DND-41 (cell line): ENCODE data around the gene KNTC1.

Source experiments
- EZH2 ChIP-seq: IDR thresholded peaks from 3 replicates; pipeline ENCODE4 v1.6.1; 2012; ENCODE audit warnings: borderline replicate concordance, low read depth, mild to moderate bottlenecking, moderate library complexity, low read length, inconsistent platforms; ENCODE audit not compliant: severe bottlenecking
- TF ChIP-seq, protein P1 (sequence below): IDR thresholded peaks from 2 replicates; pipeline ENCODE4 v1.5.1; 2012; ENCODE audit warnings: borderline replicate concordance, low read length, moderate library complexity, mild to moderate bottlenecking; ENCODE audit not compliant: poor library complexity, severe bottlenecking; ENCODE audit errors: extremely low read depth

DNA sequence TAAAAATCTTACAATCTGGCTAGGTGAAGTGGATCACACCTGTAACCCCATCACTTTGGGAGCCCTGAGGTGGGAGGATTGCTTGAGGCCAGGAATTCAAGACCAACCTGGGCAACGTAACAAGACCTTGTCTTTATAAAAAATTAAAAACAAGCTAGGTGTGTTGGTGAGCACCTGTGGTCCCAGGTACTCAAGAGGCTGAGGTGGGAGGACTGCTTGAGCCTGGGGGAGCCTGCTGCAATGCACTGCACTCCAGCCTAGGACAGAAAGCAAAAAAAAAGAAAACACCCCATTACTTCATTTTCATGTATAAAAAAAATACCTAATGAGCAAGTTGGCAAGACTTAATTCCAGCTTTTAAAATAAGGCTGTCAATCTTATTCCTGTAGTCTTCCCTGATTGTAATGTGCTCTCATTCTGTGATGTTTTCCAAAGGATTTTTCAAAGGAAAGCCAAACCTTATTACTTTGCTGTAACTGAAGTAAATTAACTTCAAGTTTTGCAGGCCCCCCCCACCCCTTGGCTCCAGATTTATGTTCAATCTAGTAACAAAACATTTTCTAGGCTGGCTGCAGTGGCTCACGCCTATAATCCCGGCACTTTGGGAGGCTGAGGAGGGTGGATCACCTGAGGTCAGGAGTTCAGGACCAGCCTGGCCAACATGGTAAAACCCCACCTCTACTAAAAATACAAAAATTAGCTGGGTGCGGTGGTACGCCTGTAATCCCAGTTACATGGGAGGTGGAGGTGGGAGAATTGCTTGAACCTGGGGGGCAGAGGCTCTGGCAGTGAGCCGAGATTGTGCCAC is 23.1 kb upstream of the KNTC1 start:
- TF ChIP-seq, protein P1, sequence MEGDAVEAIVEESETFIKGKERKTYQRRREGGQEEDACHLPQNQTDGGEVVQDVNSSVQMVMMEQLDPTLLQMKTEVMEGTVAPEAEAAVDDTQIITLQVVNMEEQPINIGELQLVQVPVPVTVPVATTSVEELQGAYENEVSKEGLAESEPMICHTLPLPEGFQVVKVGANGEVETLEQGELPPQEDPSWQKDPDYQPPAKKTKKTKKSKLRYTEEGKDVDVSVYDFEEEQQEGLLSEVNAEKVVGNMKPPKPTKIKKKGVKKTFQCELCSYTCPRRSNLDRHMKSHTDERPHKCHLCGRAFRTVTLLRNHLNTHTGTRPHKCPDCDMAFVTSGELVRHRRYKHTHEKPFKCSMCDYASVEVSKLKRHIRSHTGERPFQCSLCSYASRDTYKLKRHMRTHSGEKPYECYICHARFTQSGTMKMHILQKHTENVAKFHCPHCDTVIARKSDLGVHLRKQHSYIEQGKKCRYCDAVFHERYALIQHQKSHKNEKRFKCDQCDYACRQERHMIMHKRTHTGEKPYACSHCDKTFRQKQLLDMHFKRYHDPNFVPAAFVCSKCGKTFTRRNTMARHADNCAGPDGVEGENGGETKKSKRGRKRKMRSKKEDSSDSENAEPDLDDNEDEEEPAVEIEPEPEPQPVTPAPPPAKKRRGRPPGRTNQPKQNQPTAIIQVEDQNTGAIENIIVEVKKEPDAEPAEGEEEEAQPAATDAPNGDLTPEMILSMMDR, result no peak
- TF ChIP-seq EZH2, result no peak
